ENCODE data around the gene TIMM17A.
A peak's percentile ranks its signal among the peaks of the same experiment; 100 is the strongest.

TIMM17A gene

GRCh38 chr1:202012544-202013478 lies 57.5 kb downstream of the TIMM17A start:
- no peaks in the 10 kb centered on the region for H3K27me3 ChIP-seq
- H3K9me3 ChIP-seq: no peaks in the 10 kb centered on the region
- peaks cover 7% of the 10 kb centered on the region; the same call in 1 of the 2 replicates for H3K4me1 ChIP-seq
- H3K9ac ChIP-seq: no peak overlapping the region
- TF ChIP-seq Cebpa-rat (IDR thresholded peaks at IDR 0.05): no peak
- no peak overlapping the region; the same call in 1 of the 2 replicates for H3K4me2 ChIP-seq
- H3K36me3 ChIP-seq: peaks cover 4% of the 10 kb centered on the region; the same call in 1 of the 2 replicates
- H4K20me1 ChIP-seq: no peaks in the 10 kb centered on the region
- H3K4me3 ChIP-seq: no peak overlapping the region
- no peak overlapping the region for H3K27ac ChIP-seq

GRCh38 chr1:202013603-202014002 lies 58.3 kb downstream of the TIMM17A start:
- Histone ChIP-seq H3K9ac (no peak overlapping the region), H3K36me3 (no peaks in the 10 kb centered on the region), H3K27ac (no peak overlapping the region), H3K4me2 (no peak overlapping the region), H3K4me3 (no peak overlapping the region), H4K20me1 (no peaks in the 10 kb centered on the region), H3K4me1 (peaks cover 15% of the 10 kb centered on the region), H3K9me3 (no peaks in the 10 kb centered on the region), H3K27me3 (no peaks in the 10 kb centered on the region)
- TF ChIP-seq Cebpa-rat (IDR thresholded peaks at IDR 0.05): no peak

GRCh38 chr1:202014060-202014459 lies 58.8 kb downstream of the TIMM17A start:
- H3K4me1 ChIP-seq: peaks cover 19% of the 10 kb centered on the region
- no peak overlapping the region for H3K4me3 ChIP-seq
- no peaks in the 10 kb centered on the region for H4K20me1 ChIP-seq
- no peak overlapping the region for H3K27ac ChIP-seq
- no peak overlapping the region for H3K4me2 ChIP-seq
- no peak for TF ChIP-seq Cebpa-rat (IDR thresholded peaks at IDR 0.05)
- no peaks in the 10 kb centered on the region for H3K27me3 ChIP-seq
- no peaks in the 10 kb centered on the region for H3K36me3 ChIP-seq
- no peak overlapping the region for H3K9ac ChIP-seq
- no peaks in the 10 kb centered on the region for H3K9me3 ChIP-seq

DNA sequence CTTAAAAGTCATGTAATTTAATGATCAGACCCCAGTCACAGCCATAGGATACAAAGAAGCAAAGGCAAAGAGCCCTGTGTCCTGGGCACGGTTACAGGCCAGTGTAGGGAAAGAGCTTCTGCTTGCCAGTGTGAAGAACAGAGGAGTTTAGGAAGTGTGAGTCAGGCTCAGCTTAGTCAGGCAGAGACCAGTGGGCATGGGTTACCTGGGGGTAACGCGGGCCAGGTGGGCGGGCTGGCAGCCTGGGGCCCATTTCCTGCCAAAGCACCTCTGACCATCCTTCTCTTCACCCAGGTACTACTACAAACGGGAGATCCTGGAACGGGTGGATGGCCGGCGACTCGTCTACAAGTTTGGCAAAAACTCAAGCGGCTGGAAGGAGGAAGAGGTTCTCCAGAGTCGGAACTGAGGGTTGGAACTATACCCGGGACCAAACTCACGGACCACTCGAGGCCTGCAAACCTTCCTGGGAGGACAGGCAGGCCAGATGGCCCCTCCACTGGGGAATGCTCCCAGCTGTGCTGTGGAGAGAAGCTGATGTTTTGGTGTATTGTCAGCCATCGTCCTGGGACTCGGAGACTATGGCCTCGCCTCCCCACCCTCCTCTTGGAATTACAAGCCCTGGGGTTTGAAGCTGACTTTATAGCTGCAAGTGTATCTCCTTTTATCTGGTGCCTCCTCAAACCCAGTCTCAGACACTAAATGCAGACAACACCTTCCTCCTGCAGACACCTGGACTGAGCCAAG lies 59.8 kb downstream of the TIMM17A start:
- H3K4me2 ChIP-seq: no peak overlapping the region
- H3K4me3 ChIP-seq: no peak overlapping the region
- no peaks in the 10 kb centered on the region for H3K27me3 ChIP-seq
- no peaks in the 10 kb centered on the region for H4K20me1 ChIP-seq
- no peaks in the 10 kb centered on the region for H3K36me3 ChIP-seq
- no peak overlapping the region for H3K27ac ChIP-seq
- no peak for TF ChIP-seq Cebpa-rat (IDR thresholded peaks at IDR 0.05)
- H3K9me3 ChIP-seq: no peaks in the 10 kb centered on the region
- no peak overlapping the region for H3K9ac ChIP-seq
- peaks cover 24% of the 10 kb centered on the region for H3K4me1 ChIP-seq

DNA sequence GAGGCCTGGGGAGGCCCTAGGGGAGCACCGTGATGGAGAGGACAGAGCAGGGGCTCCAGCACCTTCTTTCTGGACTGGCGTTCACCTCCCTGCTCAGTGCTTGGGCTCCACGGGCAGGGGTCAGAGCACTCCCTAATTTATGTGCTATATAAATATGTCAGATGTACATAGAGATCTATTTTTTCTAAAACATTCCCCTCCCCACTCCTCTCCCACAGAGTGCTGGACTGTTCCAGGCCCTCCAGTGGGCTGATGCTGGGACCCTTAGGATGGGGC lies 60.3 kb downstream of the TIMM17A start:
- Histone ChIP-seq H4K20me1 (no peaks in the 10 kb centered on the region), H3K4me3 (no peak overlapping the region), H3K9me3 (no peaks in the 10 kb centered on the region), H3K4me1 (peaks cover 24% of the 10 kb centered on the region), H3K9ac (no peak overlapping the region), H3K27ac (no peak overlapping the region), H3K27me3 (no peaks in the 10 kb centered on the region), H3K36me3 (no peaks in the 10 kb centered on the region), H3K4me2 (no peak overlapping the region)
- no peak for TF ChIP-seq Cebpa-rat (IDR thresholded peaks at IDR 0.05)

- Histone ChIP-seq H3K4me3 (no peak overlapping the region), H3K27me3 (no peaks in the 10 kb centered on the region), H3K27ac (no peak overlapping the region), H3K4me2 (no peak overlapping the region), H4K20me1 (no peaks in the 10 kb centered on the region), H3K9me3 (no peaks in the 10 kb centered on the region), H3K4me1 (peaks cover 24% of the 10 kb centered on the region), H3K9ac (no peak overlapping the region), H3K36me3 (no peaks in the 10 kb centered on the region)
- no peak for TF ChIP-seq Cebpa-rat (IDR thresholded peaks at IDR 0.05)
Observed at GRCh38 chr1:202016022-202016810, 60.9 kb downstream of the TIMM17A start.

DNA sequence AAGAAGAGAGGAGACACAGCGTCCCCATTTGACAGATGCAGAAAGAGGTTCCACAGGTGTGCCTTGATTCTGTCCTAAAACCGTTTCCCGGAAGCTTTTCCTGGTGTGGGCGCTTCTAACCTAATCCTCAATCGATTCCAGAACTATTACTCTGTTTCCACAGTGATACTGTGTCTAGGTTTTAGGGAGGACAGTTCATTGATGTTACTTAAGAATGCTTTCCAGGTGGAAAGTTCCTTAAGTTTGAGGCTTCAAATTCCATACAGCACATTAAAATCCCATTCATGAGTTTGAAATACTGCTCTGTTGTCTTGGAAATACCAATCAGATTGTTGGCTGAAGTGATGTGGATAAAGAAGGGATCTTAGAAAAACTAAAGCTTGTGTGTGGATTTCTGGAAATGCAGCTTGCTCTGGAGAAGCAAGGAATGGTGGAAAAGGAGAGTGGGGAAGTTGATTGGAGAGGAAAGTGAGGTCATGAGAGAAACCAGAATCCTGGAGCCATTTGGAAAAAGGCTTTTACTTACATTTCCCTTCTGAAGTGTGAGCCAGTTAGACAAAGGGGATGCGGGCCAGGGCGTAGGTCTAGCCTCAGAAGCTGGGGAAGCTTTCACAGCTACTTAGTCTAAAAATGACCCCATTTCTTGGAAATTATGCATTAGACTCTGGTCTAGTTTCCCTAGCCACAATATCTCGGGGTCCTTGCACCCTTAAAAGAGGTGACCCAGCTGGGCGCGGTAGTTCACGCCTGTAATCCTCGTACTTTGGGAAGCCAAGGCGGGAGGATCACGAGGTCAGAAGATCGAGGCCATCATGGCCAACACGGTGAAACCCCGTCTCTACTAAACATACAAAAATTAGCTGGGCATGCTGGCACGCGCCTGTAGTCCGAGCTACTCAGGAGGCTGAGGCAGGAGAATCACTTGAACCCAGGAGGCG lies 61.8 kb downstream of the TIMM17A start:
- Histone ChIP-seq H3K4me1 (peaks cover 19% of the 10 kb centered on the region), H3K4me3 (no peak overlapping the region), H3K9me3 (no peaks in the 10 kb centered on the region), H3K36me3 (no peaks in the 10 kb centered on the region), H3K4me2 (no peak overlapping the region), H3K9ac (no peak overlapping the region), H4K20me1 (no peaks in the 10 kb centered on the region), H3K27me3 (no peaks in the 10 kb centered on the region), H3K27ac (no peak overlapping the region)
- no peak for TF ChIP-seq Cebpa-rat (IDR thresholded peaks at IDR 0.05)

GRCh38 chr1:202017749-202018467 lies 62.6 kb downstream of the TIMM17A start:
- Histone ChIP-seq H3K4me2 (peak overlapping the region; percentile 38), H3K27ac (0 out of 2 replicates have a peak overlapping the region, but pooled peaks have one; percentile 16)

More at GRCh38 chr1:202017749-202018467, 62.6 kb downstream of the TIMM17A start:
- Histone ChIP-seq H3K4me1 (peaks cover 17% of the 10 kb centered on the region), H3K9ac (no peak overlapping the region), H3K4me3 (no peak overlapping the region), H4K20me1 (no peaks in the 10 kb centered on the region), H3K9me3 (no peaks in the 10 kb centered on the region), H3K27me3 (no peaks in the 10 kb centered on the region), H3K36me3 (no peaks in the 10 kb centered on the region)
- TF ChIP-seq Cebpa-rat (IDR thresholded peaks at IDR 0.05): no peak

All from BLaER1 (cell line).